Upper lobe of left lung (tissue), 4 donors: ENCODE results near the gene GRIN2D.

Experiments
- CTCF ChIP-seq, 6 experiments: fragments of 450-650 bp in 4 of 6; fragments of 200-600 bp in 2 of 6; sonication (generic) in 2 of 6; IDR thresholded peaks; one replicate each; pipeline ENCODE4 v1.5.1; 2016 to 2019; ENCODE audit warnings: antibody characterized with exemption in 6 of 6
- EP300 ChIP-seq, 4 donors: sonication (generic); formaldehyde crosslinking; IDR thresholded peaks; one replicate each; pipeline ENCODE4 v1.5.1; 2017; ENCODE audit warnings: antibody characterized with exemption in 4 of 4, control low read depth in 2 of 4
- POLR2AphosphoS5 ChIP-seq, 2 donors: sonication (generic); formaldehyde crosslinking; IDR thresholded peaks; one replicate each; pipeline ENCODE4 v1.5.1; 2017; ENCODE audit warnings: antibody characterized with exemption in 2 of 2

- TF ChIP-seq CTCF (IDR thresholded peaks at IDR 0.05) (no peak), EP300 (IDR thresholded peaks at IDR 0.05) (no peak), POLR2AphosphoS5 (IDR thresholded peaks at IDR 0.05) (no peak)
Observed at GRCh38 chr19:48436586-48436985, 43.1 kb downstream of the GRIN2D start.
